Osteocyte (in vitro differentiated cells): ENCODE measurements around the gene LINC01488. TPM values are rescaled to one million over a fixed set of nuclear protein-coding genes. Genes with fewer than 3 reads are reported as not detected.

Source experiments
- DNase-seq: peaks from one replicate; pipeline ENCODE4 v3.0.0; 2021; ENCODE audit warnings: mixed read lengths; ENCODE audit not compliant: unreplicated experiment; ENCODE audit errors: extremely low spot score
- H3K27ac Mint-ChIP-seq: one replicate; pipeline ENCODE4 v1.8.0; 2021; ENCODE audit warnings: mild to moderate bottlenecking, mixed read lengths; ENCODE audit not compliant: unreplicated experiment
- H3K27me3 Mint-ChIP-seq: one replicate; pipeline ENCODE4 v1.8.0; 2021; ENCODE audit warnings: mixed read lengths; ENCODE audit not compliant: unreplicated experiment
- H3K36me3 Mint-ChIP-seq: one replicate; pipeline ENCODE4 v1.8.0; 2021; ENCODE audit warnings: mixed read lengths; ENCODE audit not compliant: unreplicated experiment
- H3K4me1 Mint-ChIP-seq: one replicate; pipeline ENCODE4 v1.8.0; 2021; ENCODE audit warnings: mixed read lengths; ENCODE audit not compliant: unreplicated experiment
- H3K4me3 Mint-ChIP-seq: one replicate; pipeline ENCODE4 v1.8.0; 2021; ENCODE audit warnings: mild to moderate bottlenecking, moderate library complexity, mixed read lengths; ENCODE audit not compliant: unreplicated experiment
- H3K9me3 Mint-ChIP-seq: one replicate; pipeline ENCODE4 v1.8.0; 2021; ENCODE audit warnings: mixed read lengths; ENCODE audit not compliant: unreplicated experiment
- total RNA-seq: library from RNA; stranded (reverse); gene quantifications from 2 replicates; pipeline ENCODE4 v1.2.1, GENCODE V29; 2021
- TF ChIP-seq, protein P1 (sequence below): fragments of 200-600 bp; sonication (generic); IDR thresholded peaks from 2 replicates; pipeline ENCODE4 v1.5.0; 2021; ENCODE audit warnings: antibody characterized with exemption, mild to moderate bottlenecking, moderate library complexity

Gene LINC01488
- total RNA-seq, 1 donor from 2014 or later: not detected

DNA sequence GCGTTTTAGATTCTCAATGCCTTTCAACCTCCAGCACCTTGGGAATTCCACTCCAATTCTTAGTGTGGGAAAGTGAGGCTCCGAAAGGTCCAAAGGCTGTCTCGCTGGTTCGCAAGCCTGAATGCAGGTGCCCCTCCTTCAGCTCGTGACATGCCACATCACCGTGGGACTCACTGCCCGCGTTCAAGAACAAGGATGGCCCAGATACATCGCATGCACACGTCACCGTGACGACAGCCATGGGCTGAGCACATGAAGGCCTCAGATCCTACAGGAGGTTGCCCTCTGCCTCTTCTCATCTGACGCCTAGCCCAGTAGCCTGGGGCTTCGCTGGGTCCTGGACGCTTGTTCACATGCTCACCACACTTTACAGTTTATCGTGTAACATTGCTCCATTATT lies 4.4 kb upstream of the LINC01488 start:
- no peaks in the 10 kb centered on the region for H3K27me3 Mint-ChIP-seq

DNA sequence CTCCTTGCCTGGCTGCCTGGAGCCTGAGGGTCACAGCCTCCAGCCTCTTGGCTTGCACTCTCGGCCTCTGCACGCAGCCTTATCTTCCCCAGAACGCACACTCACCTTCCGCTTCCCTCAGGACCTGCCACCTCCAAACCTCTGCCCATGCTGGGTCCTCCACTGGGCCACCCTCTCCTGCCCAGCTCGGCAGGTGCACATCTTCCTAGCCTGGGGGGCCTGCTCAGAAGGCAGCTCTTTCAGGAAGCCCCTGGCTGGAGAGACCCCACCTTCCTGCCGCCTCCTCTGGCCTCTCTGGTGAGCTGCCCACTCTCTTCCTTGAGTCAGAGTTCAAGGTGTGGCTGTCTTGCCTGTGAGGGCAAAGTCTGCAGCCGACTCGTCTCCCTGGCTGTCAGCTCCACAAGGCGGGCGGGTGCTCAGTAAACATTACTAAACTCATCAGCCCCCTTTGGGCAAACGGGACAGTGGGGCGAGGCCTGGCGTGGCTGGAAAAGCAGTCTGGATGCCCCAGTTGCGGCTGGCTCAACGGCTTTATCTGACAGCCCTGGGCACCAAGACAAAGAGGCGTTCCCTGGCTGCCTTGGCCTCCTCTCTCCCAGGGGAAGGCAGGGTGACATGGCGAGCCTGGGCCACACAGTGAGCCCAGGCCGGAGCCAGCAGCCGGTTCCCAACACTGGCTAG lies 1.7 kb upstream of the LINC01488 start:
- no peak for DNase-seq
- TF ChIP-seq, protein P1, sequence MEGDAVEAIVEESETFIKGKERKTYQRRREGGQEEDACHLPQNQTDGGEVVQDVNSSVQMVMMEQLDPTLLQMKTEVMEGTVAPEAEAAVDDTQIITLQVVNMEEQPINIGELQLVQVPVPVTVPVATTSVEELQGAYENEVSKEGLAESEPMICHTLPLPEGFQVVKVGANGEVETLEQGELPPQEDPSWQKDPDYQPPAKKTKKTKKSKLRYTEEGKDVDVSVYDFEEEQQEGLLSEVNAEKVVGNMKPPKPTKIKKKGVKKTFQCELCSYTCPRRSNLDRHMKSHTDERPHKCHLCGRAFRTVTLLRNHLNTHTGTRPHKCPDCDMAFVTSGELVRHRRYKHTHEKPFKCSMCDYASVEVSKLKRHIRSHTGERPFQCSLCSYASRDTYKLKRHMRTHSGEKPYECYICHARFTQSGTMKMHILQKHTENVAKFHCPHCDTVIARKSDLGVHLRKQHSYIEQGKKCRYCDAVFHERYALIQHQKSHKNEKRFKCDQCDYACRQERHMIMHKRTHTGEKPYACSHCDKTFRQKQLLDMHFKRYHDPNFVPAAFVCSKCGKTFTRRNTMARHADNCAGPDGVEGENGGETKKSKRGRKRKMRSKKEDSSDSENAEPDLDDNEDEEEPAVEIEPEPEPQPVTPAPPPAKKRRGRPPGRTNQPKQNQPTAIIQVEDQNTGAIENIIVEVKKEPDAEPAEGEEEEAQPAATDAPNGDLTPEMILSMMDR: no peak

More for the DNA sequence above, 4.4 kb upstream of the LINC01488 start:
- Mint-ChIP-seq H3K4me3 (no peak overlapping the region), H3K4me1 (peaks cover 4% of the 10 kb centered on the region), H3K9me3 (peaks cover 7% of the 10 kb centered on the region), H3K27ac (no peak overlapping the region), H3K36me3 (no peaks in the 10 kb centered on the region)
- DNase-seq: no peak
- TF ChIP-seq, protein P1: no peak

DNA sequence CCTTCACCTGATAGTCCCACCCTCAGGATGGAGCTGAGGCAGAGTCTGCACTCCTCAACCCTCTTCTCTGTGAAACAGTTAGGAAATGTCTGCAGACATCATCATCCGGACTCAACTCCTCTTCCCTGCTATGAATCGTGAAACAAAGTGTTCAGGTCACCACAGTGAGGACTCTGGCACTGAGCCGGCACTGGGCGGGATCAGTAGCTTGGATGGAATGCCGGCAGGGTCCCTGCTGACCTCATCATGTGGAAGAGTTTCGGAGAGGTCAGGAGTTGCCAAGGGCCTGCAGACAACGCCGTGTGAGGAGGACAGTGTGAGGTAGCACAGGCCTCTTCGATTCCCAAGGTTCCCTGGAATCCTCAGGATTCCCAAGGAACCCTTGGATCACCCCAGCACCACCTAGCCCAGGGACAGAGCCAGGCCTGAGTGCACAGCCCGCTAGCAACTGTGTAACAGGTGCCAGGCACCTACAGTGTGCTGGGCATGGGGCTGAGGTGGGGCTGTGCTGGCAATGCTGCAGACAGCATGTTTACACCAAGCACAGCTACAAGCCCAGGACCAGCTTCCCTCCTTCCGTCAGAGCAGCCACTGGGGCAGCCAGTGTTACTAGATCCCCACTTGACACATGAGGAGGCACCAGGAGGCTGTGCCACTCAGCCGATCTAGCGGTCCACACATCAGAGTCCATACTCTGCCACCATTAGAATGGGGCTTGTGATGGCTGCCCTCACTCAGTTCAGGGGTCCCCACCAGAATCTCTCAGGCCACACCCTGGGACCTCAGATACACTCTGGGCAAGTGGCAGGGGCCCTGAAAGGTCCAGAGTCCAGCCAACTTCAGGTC lies 693 bp upstream of the LINC01488 start:
- Mint-ChIP-seq H3K27me3 (no peaks in the 10 kb centered on the region), H3K9me3 (no peaks in the 10 kb centered on the region), H3K36me3 (no peaks in the 10 kb centered on the region), H3K4me1 (peaks cover 4% of the 10 kb centered on the region), H3K27ac (no peak overlapping the region), H3K4me3 (no peak overlapping the region)
- TF ChIP-seq, protein P1: no peak
- no peak for DNase-seq

More for the DNA sequence above, 1.7 kb upstream of the LINC01488 start:
- Mint-ChIP-seq H3K27me3 (no peaks in the 10 kb centered on the region), H3K4me1 (peaks cover 4% of the 10 kb centered on the region), H3K36me3 (no peaks in the 10 kb centered on the region), H3K9me3 (no peaks in the 10 kb centered on the region), H3K4me3 (no peak overlapping the region), H3K27ac (no peak overlapping the region)

DNA sequence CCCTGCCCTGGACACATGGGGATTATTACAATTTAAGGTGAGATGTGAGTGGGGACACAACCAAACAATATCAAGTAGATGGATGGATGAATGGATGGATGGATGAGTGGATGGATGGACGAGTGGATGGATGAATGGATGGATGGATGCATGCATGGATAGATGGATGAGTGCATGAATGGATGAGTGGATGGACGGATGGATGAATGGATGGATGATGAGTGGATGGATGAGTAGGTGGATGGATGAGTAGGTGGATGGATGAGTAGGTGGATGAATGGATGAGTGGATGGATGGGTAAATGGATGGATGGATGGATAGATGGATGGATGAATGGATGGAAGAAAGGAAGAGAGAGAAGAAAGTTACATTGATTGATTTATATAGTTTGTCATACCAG lies 859 bp downstream of the LINC01488 start:
- H3K27ac Mint-ChIP-seq: no peak overlapping the region
- no peaks in the 10 kb centered on the region for H3K36me3 Mint-ChIP-seq
- no peaks in the 10 kb centered on the region for H3K9me3 Mint-ChIP-seq
- H3K4me3 Mint-ChIP-seq: no peak overlapping the region
- H3K27me3 Mint-ChIP-seq: no peaks in the 10 kb centered on the region
- H3K4me1 Mint-ChIP-seq: peaks cover 4% of the 10 kb centered on the region
- DNase-seq: no peak
- TF ChIP-seq, protein P1: no peak

DNA sequence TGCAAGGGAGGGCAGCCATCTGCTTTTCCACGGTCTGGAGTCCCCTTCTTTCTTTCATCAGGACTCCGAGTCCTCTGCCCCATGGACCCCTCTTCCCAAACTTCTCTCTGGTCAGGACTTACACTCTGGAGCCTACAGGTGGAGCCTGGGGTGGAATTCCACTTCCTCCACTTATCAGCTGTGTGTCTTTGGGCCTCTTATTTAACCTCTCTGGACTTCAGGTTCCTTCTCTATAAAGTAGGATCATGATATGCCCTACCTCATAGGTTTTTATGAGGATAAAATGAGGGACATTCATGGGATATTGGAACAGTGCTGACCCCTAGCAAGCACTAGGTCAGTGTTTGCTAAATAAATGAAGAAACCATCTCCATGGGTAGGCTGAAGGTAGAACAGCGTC lies 1.7 kb downstream of the LINC01488 start:
- H3K36me3 Mint-ChIP-seq: no peaks in the 10 kb centered on the region
- H3K27me3 Mint-ChIP-seq: no peaks in the 10 kb centered on the region
- DNase-seq: no peak
- H3K9me3 Mint-ChIP-seq: no peaks in the 10 kb centered on the region
- no peak overlapping the region for H3K27ac Mint-ChIP-seq
- peaks cover 4% of the 10 kb centered on the region for H3K4me1 Mint-ChIP-seq
- no peak overlapping the region for H3K4me3 Mint-ChIP-seq
- TF ChIP-seq, protein P1: no peak
